Activated CD4-positive, alpha-beta T cell treated with anti-CD3 and anti-CD28 coated beads, Interleukin-2, amount 10 ng/mL, durations not matched to agents 7 days and 5 days (primary cell): Measurements from ENCODE around the gene TCF12. TPM values are rescaled to one million over a fixed set of nuclear protein-coding genes. Genes with fewer than 3 reads are reported as not detected.

Experiments used
- CTCF ChIA-PET: fragments of 350-600 bp; sonication (Branson Sonifier 250); formaldehyde crosslinking; loops from one replicate; lab custom pipeline; 2021; ENCODE audit warnings: antibody characterized with exemption; lab: Charles Lee
- POLR2A ChIA-PET: fragments of 350-600 bp; sonication (Branson Sonifier 250); formaldehyde crosslinking; loops from one replicate; lab custom pipeline; 2021; ENCODE audit warnings: antibody characterized with exemption; lab: Charles Lee
- DNase-seq: peaks from one replicate; pipeline ENCODE4 v3.0.0-alpha.2; 2020
- H3K27ac Mint-ChIP-seq: one replicate; pipeline ENCODE4 v1.8.0; 2021; ENCODE audit warnings: mild to moderate bottlenecking, moderate library complexity, mixed read lengths
- H3K27me3 Mint-ChIP-seq: one replicate; pipeline ENCODE4 v1.8.0; 2021; ENCODE audit warnings: mixed read lengths
- H3K36me3 Mint-ChIP-seq: one replicate; pipeline ENCODE4 v1.8.0; 2021; ENCODE audit warnings: low read depth, mixed read lengths
- H3K4me1 Mint-ChIP-seq: one replicate; pipeline ENCODE4 v1.8.0; 2021; ENCODE audit warnings: mixed read lengths
- H3K4me3 Mint-ChIP-seq: one replicate; pipeline ENCODE4 v1.8.0; 2021; ENCODE audit warnings: mild to moderate bottlenecking, moderate library complexity, mixed read lengths
- H3K9me3 Mint-ChIP-seq: one replicate; pipeline ENCODE4 v1.8.0; 2021; ENCODE audit warnings: mixed read lengths
- total RNA-seq, 2 experiments: library from RNA; stranded (reverse); gene quantifications; one replicate each; pipeline ENCODE4 v1.2.3, GENCODE V29; 2021

TCF12 gene
- total RNA-seq, 2 experiments from 2014 or later, result 50.9 to 60.8 TPM

DNA sequence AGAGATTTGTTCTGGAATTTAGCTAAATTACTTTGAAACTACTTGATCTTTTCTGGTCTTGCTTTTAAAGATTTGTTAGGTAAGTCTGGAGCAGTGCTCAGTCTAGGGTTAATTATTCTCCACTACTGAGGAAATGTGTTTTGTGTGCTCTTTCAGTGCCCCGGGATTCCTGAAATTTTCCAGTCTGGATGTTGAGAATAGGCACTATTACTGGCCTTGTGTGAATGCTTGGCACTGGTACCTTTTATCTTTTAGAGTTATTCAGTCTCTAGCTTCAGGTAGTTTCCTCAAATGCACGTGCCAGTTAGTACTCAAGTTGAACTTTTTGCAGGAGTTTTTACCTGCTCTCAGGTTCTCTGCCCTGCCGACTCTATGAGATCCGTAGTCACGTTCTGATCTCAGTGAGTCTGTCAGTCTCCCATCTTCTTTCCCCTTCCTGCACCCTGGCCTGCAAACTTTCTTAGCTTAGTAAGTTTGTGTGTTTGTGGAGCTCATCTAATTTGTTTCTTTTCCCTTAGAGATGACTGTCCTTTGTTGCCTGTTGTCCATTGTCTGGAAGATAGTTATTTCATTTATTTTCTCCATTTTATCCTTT is 39.5 kb downstream of the TCF12 start:
- peaks cover 20% of the 10 kb centered on the region for H3K36me3 Mint-ChIP-seq
- peaks cover 9% of the 10 kb centered on the region for H3K9me3 Mint-ChIP-seq
- no peak overlapping the region for H3K4me3 Mint-ChIP-seq
- H3K27ac Mint-ChIP-seq, result no peak overlapping the region
- H3K4me1 Mint-ChIP-seq, result peaks cover 16% of the 10 kb centered on the region
- DNase-seq, result no peak
- ChIA-PET POLR2A (no interaction called here), CTCF (no interaction called here)
- H3K27me3 Mint-ChIP-seq, result no peaks in the 10 kb centered on the region

DNA sequence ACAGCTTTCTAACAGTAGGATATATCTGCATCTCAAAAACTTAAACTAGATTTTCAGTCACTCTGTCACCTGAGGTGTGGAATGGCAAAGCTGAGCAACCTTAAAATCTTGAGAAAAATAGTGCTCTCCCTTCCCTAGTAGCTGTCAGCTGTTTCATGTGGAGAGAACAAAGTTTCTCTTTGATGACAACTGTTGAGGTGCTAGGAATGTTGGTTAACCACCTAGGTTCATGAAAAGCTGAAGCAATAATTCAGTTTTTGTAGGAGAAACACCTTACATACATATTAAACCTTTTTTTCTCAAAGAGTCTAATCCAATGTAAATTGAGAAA is 40.8 kb downstream of the TCF12 start:
- Mint-ChIP-seq H3K4me3 (no peak overlapping the region), H3K36me3 (peaks cover 17% of the 10 kb centered on the region), H3K27ac (no peak overlapping the region), H3K27me3 (no peaks in the 10 kb centered on the region), H3K4me1 (peaks cover 29% of the 10 kb centered on the region), H3K9me3 (peaks cover 5% of the 10 kb centered on the region)
- ChIA-PET CTCF (no interaction called here), POLR2A (interaction anchor here (0.6 kb wide), 1 partner anchor 40 kb away, joined by 3 read pairs; no protein-coding TSS in a partner anchor)
- no peak for DNase-seq

GRCh38 chr15:56960116-56960515 is 41.7 kb downstream of the TCF12 start:
- peaks cover 31% of the 10 kb centered on the region for H3K4me1 Mint-ChIP-seq
- peaks cover 9% of the 10 kb centered on the region for H3K36me3 Mint-ChIP-seq
- H3K27me3 Mint-ChIP-seq, result no peaks in the 10 kb centered on the region
- ChIA-PET CTCF (no interaction called here), POLR2A (no interaction called here)
- H3K4me3 Mint-ChIP-seq, result no peak overlapping the region
- DNase-seq, result no peak
- no peaks in the 10 kb centered on the region for H3K9me3 Mint-ChIP-seq
- no peak overlapping the region for H3K27ac Mint-ChIP-seq

- DNase-seq, result no peak
- ChIA-PET CTCF (no interaction called here), POLR2A (no interaction called here)
- H3K27ac Mint-ChIP-seq, result no peak overlapping the region
- H3K27me3 Mint-ChIP-seq, result no peaks in the 10 kb centered on the region
- H3K36me3 Mint-ChIP-seq, result peaks cover 1% of the 10 kb centered on the region
- no peaks in the 10 kb centered on the region for H3K9me3 Mint-ChIP-seq
- H3K4me1 Mint-ChIP-seq, result peaks cover 32% of the 10 kb centered on the region
- no peak overlapping the region for H3K4me3 Mint-ChIP-seq
These were observed 44.7 kb downstream of the TCF12 start for GRCh38 chr15:56963126-56963525.

- no peaks in the 10 kb centered on the region for H3K27me3 Mint-ChIP-seq
- no peaks in the 10 kb centered on the region for H3K9me3 Mint-ChIP-seq
- H3K4me3 Mint-ChIP-seq, result no peak overlapping the region
- H3K4me1 Mint-ChIP-seq, result peaks cover 29% of the 10 kb centered on the region
- no peak overlapping the region for H3K27ac Mint-ChIP-seq
- H3K36me3 Mint-ChIP-seq, result peaks cover 1% of the 10 kb centered on the region
- POLR2A ChIA-PET, result no interaction called here
- DNase-seq, result no peak
- CTCF ChIA-PET, result no interaction called here
These were observed 45.3 kb downstream of the TCF12 start for GRCh38 chr15:56963710-56964109.

DNA sequence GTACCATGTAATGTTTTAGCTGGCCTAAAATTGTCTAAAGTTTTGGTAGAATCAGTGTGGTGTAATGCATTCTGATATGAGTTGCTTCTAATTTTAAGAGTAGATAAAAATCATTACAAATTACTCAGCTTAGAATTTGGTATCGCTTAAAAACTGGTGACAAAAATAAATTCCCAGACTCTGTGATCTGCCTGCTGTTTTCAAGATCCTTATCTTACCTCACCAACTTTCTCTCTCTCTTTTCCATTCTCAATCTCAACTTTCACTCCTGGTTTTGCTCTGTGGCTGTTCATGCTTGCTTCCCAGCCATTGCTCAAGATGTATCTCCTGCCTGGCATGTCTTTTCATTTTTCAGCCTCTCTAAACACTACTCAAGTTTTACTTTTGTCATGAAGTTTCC is 45.7 kb downstream of the TCF12 start:
- Mint-ChIP-seq H3K27me3 (no peaks in the 10 kb centered on the region), H3K9me3 (no peaks in the 10 kb centered on the region), H3K4me3 (no peak overlapping the region), H3K4me1 (peaks cover 30% of the 10 kb centered on the region), H3K27ac (no peak overlapping the region), H3K36me3 (peaks cover 1% of the 10 kb centered on the region)
- POLR2A ChIA-PET, result no interaction called here
- CTCF ChIA-PET, result no interaction called here
- DNase-seq, result no peak

DNA sequence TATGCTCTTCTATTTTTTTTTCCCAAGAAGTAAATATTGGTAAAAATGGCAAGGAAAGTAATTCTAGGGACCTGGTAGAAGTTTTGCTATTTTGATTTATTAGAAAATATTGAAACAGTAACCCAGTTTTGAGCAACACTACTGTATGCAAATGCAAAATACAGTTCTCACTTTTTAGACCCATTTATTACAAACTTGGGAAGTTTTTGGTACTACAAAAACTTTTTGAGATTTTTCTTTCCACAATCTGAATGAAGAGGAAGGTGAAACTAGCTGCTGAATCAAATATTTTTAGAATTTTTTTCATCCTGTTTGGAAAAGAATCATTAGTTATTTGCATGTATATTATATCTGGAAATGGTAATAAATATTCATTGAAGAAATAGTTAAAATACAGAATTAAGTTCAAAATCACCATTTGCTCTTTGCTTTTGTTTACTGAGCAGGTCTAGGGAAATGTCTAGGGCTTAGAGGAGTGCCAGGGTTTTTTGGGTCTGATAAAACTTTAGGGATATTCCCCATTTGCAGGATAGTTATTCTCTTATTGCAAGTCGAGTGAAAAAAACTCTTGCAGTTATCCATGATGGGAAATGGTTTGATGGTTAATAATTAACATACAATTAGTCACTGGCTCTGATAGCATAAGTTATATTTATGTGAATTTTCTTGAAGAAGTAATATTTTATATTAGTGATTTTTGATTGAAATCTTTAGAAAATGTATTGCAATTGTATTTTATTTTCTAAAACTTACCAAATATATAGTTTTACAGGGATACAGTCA is 47.0 kb downstream of the TCF12 start:
- peaks cover 1% of the 10 kb centered on the region for H3K36me3 Mint-ChIP-seq
- H3K27me3 Mint-ChIP-seq, result no peaks in the 10 kb centered on the region
- peaks cover 32% of the 10 kb centered on the region for H3K4me1 Mint-ChIP-seq
- ChIA-PET CTCF (no interaction called here), POLR2A (no interaction called here)
- DNase-seq, result no peak
- peaks cover 3% of the 10 kb centered on the region for H3K9me3 Mint-ChIP-seq
- H3K27ac Mint-ChIP-seq, result no peak overlapping the region
- H3K4me3 Mint-ChIP-seq, result no peak overlapping the region

GRCh38 chr15:56967336-56967735 is 48.9 kb downstream of the TCF12 start:
- Mint-ChIP-seq H3K36me3 (peaks cover 2% of the 10 kb centered on the region), H3K4me3 (no peak overlapping the region), H3K4me1 (peaks cover 36% of the 10 kb centered on the region), H3K27me3 (no peaks in the 10 kb centered on the region), H3K27ac (no peak overlapping the region), H3K9me3 (peaks cover 3% of the 10 kb centered on the region)
- ChIA-PET CTCF (no interaction called here), POLR2A (no interaction called here)
- DNase-seq, result no peak

DNA sequence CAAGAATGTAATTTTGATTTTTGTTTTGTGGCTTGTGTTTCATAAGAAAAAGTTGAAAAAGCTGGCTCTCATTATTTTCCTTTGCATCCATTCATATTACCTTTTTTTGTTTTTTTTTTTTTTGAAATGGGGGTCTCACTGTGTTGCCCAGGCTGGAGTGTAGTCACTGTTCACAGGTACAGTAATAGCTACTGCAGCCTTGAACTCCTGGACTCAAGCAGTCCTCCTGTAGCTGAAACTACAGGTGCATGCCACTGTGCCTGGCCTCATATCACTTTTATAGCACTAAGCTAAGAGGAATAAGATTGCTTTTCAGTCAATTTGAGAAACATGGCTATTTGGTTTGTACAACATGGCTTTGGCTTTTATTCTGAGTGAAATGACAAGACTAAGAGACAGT is 49.8 kb downstream of the TCF12 start:
- Mint-ChIP-seq H3K36me3 (peaks cover 2% of the 10 kb centered on the region), H3K27me3 (no peaks in the 10 kb centered on the region), H3K9me3 (peaks cover 3% of the 10 kb centered on the region), H3K4me1 (peaks cover 35% of the 10 kb centered on the region), H3K4me3 (no peak overlapping the region), H3K27ac (no peak overlapping the region)
- DNase-seq, result no peak
- ChIA-PET POLR2A (no interaction called here), CTCF (interaction anchor here (0.6 kb wide), 1 partner anchor 42 kb away, joined by 3 read pairs; no protein-coding TSS in a partner anchor)

DNA sequence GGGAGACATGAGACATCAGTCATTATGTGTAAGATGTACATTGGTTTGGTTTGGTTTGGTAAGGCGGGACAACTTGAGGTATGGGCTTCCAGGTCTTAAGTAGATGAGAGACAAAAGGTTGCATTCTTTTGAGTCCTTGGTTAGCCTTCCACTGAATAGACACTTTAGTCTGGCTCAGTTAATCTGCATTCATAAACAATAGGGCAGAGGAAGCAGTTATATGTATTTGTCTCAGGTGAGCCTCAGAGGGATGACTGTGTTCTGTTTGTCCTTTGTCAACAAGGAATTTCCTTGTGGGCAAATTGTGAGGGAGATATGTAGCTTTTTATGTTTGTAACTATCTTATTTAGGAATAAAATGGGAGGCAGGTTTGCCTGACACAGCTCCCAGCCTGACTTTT is 50.4 kb downstream of the TCF12 start:
- CTCF ChIA-PET, result interaction anchor here (0.6 kb wide), 1 partner anchor 41 kb away, joined by 3 read pairs; no protein-coding TSS in a partner anchor

DNA sequence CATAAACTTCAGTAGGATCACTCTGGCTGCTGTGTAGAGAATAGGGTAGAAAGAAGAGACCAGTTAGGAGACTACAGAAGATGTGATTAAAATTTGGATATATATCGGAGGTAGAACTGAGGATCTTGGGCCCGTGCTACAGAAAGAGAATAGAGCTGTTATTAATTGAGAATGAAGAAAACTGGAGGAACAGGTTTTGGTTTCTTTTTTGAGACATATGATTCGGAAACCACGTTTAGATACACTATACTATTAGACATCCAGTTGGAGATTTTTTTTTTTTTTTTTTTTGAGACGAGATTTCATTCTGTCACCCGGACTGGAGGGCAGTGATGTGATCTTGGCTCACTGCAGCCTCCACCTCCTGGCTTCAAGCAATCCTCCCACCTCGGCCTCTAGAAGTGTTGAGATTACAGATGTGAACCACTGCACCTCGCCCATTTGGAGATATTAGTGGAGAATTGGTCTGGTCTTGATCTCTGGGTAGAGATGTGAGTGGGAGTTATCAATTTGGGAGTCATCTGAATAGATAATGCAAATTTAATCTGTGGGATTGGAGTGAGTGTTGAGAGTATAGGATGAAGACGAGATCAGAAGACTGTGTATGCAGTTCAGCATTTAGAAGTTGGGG is 50.9 kb downstream of the TCF12 start:
- DNase-seq, result no peak
- Mint-ChIP-seq H3K27ac (no peak overlapping the region), H3K4me3 (no peak overlapping the region), H3K9me3 (peaks cover 3% of the 10 kb centered on the region), H3K4me1 (peaks cover 33% of the 10 kb centered on the region), H3K27me3 (no peaks in the 10 kb centered on the region), H3K36me3 (peaks cover 2% of the 10 kb centered on the region)
- ChIA-PET POLR2A (interaction anchor here (0.7 kb wide), 1 partner anchor 1234 kb away, joined by 7 read pairs; no protein-coding TSS in a partner anchor), CTCF (no interaction called here)

More for the DNA sequence above, 50.4 kb downstream of the TCF12 start:
- Mint-ChIP-seq H3K9me3 (peaks cover 3% of the 10 kb centered on the region), H3K27me3 (no peaks in the 10 kb centered on the region), H3K36me3 (peaks cover 2% of the 10 kb centered on the region), H3K4me1 (peaks cover 35% of the 10 kb centered on the region), H3K4me3 (no peak overlapping the region), H3K27ac (no peak overlapping the region)
- POLR2A ChIA-PET, result interaction anchor here (0.7 kb wide), 1 partner anchor 1235 kb away, joined by 7 read pairs; no protein-coding TSS in a partner anchor
- DNase-seq, result no peak

- Mint-ChIP-seq H3K27ac (no peak overlapping the region), H3K4me3 (no peak overlapping the region), H3K27me3 (no peaks in the 10 kb centered on the region), H3K4me1 (peaks cover 32% of the 10 kb centered on the region), H3K36me3 (peaks cover 2% of the 10 kb centered on the region), H3K9me3 (peaks cover 5% of the 10 kb centered on the region)
- no peak for DNase-seq
- ChIA-PET POLR2A (no interaction called here), CTCF (no interaction called here)
These were observed 53.1 kb downstream of the TCF12 start for GRCh38 chr15:56971571-56971970.

DNA sequence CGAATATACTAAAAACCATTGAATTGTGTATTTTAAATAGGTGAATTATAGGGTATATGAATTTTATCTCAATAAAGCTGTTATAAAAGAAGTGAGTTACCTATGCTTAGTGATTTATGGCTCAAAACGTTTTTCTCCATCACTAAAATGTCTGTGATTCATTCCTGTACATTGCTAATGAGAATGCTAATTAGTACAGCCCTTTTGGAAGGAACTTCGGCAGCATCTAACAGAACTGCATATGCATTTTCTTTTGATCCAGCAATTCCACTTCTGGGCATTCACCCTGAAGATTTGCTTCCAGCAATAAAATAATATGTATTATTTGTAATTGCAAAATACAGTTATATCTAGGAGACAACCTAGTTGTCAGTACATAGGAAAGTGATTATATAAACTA is 53.6 kb downstream of the TCF12 start:
- Mint-ChIP-seq H3K27me3 (no peaks in the 10 kb centered on the region), H3K36me3 (peaks cover 2% of the 10 kb centered on the region), H3K4me1 (peaks cover 32% of the 10 kb centered on the region), H3K4me3 (no peak overlapping the region), H3K27ac (no peak overlapping the region), H3K9me3 (peaks cover 5% of the 10 kb centered on the region)
- no peak for DNase-seq
- CTCF ChIA-PET, result no interaction called here
- POLR2A ChIA-PET, result no interaction called here
